Measurements from ENCODE around the gene SPTB.

SPTB gene

GRCh38 chr14:64752909-64753308 lies 126.8 kb downstream of the SPTB start:
- DNase-seq (ENCODE audit: low read depth in 2 of 2): no peak

GRCh38 chr14:64748995-64749714 lies 130.6 kb downstream of the SPTB start:
- DNase-seq (ENCODE audit: low read depth in 2 of 2): no peak

- no peak for DNase-seq (ENCODE audit: low read depth in 2 of 2)
These were observed 131.2 kb downstream of the SPTB start for GRCh38 chr14:64748521-64748920.

- no peak for DNase-seq (ENCODE audit: low read depth in 2 of 2)
These were observed 132.4 kb downstream of the SPTB start for GRCh38 chr14:64747327-64747726.

- DNase-seq (ENCODE audit: low read depth in 2 of 2): no peak
These were observed 133.1 kb downstream of the SPTB start for GRCh38 chr14:64746298-64747250.

- DNase-seq (ENCODE audit: low read depth in 2 of 2): no peak
These were observed 134.1 kb downstream of the SPTB start for GRCh38 chr14:64745511-64746091.

- no peak for DNase-seq (ENCODE audit: low read depth in 2 of 2)
These were observed 136.6 kb downstream of the SPTB start for GRCh38 chr14:64743061-64743460.

GRCh38 chr14:64741961-64742360 lies 137.7 kb downstream of the SPTB start:
- DNase-seq (ENCODE audit: low read depth in 2 of 2): no peak

- no peak for DNase-seq (ENCODE audit: low read depth in 2 of 2)
These were observed 138.5 kb downstream of the SPTB start for GRCh38 chr14:64741200-64741599.

- no peak for DNase-seq (ENCODE audit: low read depth in 2 of 2)
These were observed 141.4 kb downstream of the SPTB start for GRCh38 chr14:64738281-64738804.

GRCh38 chr14:64737391-64738280 lies 142.1 kb downstream of the SPTB start:
- no peak for DNase-seq (ENCODE audit: low read depth in 2 of 2)

GRCh38 chr14:64736271-64737169 lies 143.2 kb downstream of the SPTB start:
- no peak for DNase-seq (ENCODE audit: low read depth in 2 of 2)

- no peak for DNase-seq (ENCODE audit: low read depth in 2 of 2)
These were observed 144.7 kb downstream of the SPTB start for GRCh38 chr14:64734990-64735389.

GRCh38 chr14:64733899-64734298 lies 145.8 kb downstream of the SPTB start:
- DNase-seq (ENCODE audit: low read depth in 2 of 2): no peak

GRCh38 chr14:64733321-64733720 lies 146.4 kb downstream of the SPTB start:
- no peak for DNase-seq (ENCODE audit: low read depth in 2 of 2)

- no peak for DNase-seq (ENCODE audit: low read depth in 2 of 2)
These were observed 147.1 kb downstream of the SPTB start for GRCh38 chr14:64732536-64733120.

- DNase-seq (ENCODE audit: low read depth in 2 of 2): no peak
These were observed 147.6 kb downstream of the SPTB start for GRCh38 chr14:64732066-64732465.

GRCh38 chr14:64731141-64731581 lies 148.5 kb downstream of the SPTB start:
- DNase-seq (ENCODE audit: low read depth in 2 of 2): no peak

- DNase-seq (ENCODE audit: low read depth in 2 of 2): no peak
These were observed 149.0 kb downstream of the SPTB start for GRCh38 chr14:64730681-64731080.

- no peak for DNase-seq (ENCODE audit: low read depth in 2 of 2)
These were observed 149.7 kb downstream of the SPTB start for GRCh38 chr14:64730061-64730440.
